Right kidney (tissue), 1 donor: Measurements from ENCODE around the gene TMEM132D.
"Not testable (repeated sequence)": the region's sequence is repeated elsewhere in the genome, so short reads cannot be mapped to it uniquely, and the experiment has no call there.

Source experiments
- DNase-seq: peaks from one replicate; pipeline ENCODE4 v3.0.0-alpha.2; 2016

Gene TMEM132D

DNA sequence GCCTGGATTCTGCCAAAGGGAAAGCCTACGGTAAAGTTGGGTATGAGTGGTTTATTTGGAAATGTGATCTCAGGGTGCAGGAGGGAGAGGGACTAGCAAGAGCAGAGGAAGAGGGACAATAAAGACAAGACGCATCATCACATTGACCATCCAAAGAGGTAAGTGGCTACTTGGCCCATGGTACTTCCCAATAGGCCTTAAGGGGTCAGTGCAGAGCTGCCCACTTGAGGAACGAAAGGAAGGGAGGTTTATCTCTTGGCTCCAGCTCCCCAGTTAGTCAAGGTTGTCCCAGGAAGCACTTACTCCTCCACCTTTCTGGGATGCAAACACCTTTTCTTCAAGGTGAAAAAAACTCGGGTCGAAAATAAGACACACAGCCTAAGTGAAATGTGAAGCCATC lies 323.9 kb downstream of the TMEM132D start:
- no peak for DNase-seq

DNA sequence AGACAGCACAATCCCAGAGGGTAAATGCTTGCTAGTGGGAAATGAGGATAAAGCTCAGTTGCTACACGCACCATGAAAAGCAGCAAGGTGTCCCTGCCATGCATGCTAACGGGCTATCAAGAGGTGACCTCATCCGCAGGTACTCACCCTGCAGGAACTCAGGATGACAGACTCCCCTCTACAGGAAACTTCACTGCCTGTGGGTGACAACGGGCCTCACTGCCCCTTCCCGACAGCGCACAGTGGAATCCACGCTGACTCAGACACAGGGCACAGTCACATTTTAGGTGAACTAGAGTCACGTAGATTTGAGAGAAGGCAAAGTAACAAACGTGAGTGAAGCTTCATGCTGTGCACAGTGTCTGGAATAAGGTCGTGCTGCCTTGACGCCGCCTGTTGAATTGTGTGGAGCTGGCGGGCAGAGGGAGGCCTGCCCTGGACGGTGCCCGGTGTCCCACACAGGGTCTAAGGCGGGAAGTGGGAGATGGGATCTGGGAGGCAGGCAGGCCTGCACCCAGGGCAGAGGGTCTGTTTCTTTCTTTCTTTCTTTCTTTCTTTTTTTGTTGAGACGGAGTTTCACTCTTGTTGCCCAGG lies 331.8 kb downstream of the TMEM132D start:
- no peak for DNase-seq

- DNase-seq: no peak
These were observed 332.9 kb downstream of the TMEM132D start for GRCh38 chr12:129570796-129571400.

- no peak for DNase-seq
These were observed 337.0 kb downstream of the TMEM132D start for GRCh38 chr12:129566800-129567199.

DNA sequence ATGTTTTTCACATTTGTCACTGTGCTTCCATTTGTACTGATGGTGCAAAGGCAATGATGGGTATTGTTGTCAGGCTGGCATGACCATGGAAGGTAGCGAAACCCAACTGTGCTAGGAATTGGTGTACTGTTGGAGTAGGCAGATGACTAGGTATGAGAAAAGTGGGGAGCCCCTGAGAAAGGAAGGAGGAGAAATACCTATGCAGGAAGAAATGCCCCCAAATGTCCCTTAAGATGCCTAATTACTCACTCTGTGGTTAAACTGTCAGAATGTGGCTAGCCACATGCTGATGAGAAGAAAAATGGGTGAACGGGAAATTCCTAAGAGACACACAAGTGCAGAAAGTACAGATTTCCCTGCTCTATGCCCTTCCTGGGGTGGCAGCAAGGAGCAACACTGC lies 339.1 kb downstream of the TMEM132D start:
- no peak for DNase-seq

DNA sequence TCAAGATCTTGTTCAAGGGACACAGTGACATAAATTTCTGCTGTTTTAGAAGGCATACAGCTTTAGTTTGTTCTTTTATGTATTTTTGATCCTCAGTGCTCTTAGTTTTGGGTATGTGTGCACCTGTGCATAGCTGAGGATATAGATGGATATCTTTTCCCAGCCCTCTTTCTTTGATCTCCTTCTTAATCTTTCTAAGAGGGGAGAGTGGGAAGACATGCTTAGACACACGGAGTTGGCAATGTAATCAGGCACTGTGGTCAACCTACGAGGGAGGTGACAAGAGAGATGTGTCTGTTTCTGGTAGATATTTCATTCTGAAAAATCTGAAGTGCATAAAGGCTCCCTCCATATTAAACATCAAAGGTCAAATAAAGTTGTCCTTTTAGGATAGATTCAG lies 340.6 kb downstream of the TMEM132D start:
- DNase-seq: no peak

GRCh38 chr12:129561304-129561703 lies 342.5 kb downstream of the TMEM132D start:
- no peak for DNase-seq

GRCh38 chr12:129559776-129560175 lies 344.0 kb downstream of the TMEM132D start:
- no peak for DNase-seq

DNA sequence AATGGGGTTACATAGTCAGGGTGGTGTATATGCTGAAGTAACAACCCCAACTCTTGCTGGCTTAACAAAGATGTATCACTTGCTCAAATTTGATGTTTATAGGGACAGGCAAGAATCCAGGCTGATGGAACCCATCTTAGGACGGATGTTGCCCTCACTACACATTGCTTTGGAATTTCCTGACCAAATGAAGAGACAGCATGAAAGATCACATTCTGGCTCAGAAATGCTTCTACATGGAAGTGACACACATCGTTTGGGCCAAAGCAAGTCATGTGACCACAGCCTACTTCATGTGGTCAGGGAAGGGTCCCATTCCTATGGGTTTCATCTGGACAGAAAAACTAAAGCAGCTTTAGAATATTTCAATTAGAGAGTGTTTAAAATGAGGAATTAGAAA lies 345.8 kb downstream of the TMEM132D start:
- DNase-seq: no peak

- DNase-seq: no peak
These were observed 347.7 kb downstream of the TMEM132D start for GRCh38 chr12:129556082-129556481.

DNA sequence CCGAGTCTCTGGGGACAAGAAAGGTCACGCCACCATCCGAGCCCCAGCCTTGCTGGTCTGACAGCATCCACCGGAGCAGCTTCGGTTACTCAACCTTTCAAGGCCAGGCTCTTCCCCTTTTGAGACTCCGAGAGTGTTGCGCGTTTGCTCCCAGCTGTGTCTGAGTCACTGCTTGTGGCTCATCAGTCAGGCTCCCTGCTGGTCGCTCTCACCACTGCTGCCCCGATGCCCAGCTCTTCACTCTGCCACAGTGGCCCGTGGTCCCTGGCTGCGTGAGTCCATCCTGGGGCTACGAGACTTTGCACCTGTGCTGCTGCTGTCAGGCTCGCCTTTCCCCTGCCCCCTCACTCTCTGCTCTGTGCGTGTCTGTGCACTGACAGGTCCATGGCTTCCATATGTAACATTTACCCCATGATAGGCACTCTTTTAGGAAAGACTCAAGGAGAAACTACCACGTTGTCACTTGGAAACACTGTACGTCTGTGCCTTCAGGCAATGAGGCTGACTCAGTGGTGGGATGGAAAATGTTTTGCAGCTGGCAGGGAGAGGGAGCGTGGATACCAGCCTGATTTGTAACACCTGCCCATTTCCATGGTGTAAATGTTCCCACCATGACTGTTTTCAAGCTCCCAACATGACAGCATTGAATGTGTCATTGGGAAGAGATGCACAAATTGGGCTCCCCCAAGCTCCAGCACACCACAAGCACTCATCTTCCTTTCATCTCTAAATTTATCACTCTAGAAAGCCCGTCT lies 350.7 kb downstream of the TMEM132D start:
- no peak for DNase-seq

DNA sequence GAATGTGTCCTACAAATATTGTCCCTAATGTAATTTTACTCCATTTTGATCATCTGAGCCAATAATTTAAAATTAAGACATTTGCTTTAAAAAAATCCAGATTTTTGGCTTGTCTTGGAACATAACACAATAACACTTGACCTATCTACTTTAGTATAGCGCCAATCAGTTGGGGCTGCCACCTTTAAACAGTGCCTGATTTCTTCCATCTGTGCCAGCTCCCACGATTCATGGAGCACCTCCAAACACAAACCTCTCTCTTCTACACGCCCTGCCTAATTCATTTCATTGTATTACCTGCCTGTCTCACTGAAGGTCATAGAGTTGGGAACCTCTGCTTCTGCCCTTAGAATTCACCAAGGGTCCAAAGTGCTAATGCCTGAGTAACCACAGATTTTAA lies 352.4 kb downstream of the TMEM132D start:
- no peak for DNase-seq

GRCh38 chr12:129550353-129550752 lies 353.5 kb downstream of the TMEM132D start:
- no peak for DNase-seq

- DNase-seq: no peak
These were observed 354.2 kb downstream of the TMEM132D start for GRCh38 chr12:129549656-129550055.

DNA sequence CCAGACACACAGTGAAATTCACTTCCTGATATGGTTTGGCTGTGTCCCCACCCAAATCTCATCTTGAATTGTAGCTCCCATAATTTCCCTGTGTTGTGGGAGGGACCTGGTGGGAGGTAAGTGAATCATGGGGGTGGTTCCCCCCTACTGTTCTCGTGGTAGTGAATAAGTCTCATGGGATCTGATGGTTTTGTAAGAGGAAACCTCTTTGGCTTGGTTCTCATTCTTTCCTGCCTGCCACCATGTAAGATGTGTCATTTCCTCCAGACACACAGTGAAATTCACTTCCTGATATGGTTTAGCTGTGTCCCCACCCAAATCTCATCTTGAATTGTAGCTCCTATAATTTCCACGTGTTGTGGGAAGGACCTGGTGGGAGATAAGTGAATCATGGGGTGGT lies 354.8 kb downstream of the TMEM132D start:
- DNase-seq: not testable (repeated sequence)

DNA sequence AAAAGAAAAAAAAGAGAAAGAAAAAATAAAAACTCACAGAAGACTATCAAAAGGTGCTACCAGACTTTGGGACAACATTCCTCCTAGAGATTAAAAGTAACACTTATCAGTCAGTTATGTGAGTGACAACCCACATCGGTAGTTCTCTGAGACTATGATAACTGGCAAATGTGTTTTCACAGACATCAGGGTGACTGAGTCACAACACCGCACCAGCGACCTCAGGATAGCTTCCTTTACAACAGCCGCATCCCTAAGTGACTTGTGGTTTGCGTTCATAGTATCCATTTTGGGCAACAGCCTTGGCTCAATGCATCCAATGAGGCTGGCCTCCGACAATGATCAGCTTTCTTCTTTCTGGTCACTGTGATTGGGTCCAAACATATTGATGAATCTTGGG lies 359.1 kb downstream of the TMEM132D start:
- no peak for DNase-seq

DNA sequence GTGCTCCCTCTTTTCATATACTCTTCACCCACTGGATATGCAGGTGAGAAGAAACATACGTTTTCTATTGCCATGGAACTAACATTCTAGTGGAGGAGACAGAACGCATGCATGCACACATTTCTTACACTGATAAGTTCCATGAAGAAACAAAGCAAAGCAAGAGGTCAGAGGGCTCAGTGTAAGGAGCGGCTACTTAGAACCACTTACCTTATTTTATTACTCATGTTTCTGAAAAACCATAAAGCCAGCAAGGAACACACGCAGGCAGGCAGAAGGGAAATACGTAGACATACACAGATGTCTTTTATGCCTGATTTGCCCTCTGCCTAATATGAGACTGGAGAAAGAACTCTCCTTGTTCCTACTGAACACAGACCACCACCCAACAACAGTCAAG lies 362.9 kb downstream of the TMEM132D start:
- DNase-seq: no peak

DNA sequence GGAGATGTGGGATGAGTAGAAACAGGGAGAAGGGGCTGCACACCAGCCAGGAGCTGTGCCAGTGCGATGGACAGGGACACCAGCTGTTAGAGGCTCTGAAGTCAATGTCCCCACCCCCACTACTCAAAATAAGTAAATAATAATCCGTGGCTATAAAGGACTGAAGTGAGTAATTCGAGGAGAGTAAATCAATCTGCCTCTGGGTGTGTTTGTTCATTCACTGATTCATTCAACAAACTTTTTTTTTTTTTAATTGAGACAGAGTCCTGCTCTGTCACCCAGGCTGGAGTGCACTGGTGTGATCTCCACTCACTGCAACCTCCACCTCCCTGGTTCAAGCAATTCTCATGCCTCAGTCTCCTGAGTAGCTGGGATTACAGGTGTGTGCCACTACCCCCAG lies 363.6 kb downstream of the TMEM132D start:
- no peak for DNase-seq

- DNase-seq: not testable (repeated sequence)
These were observed 365.0 kb downstream of the TMEM132D start for GRCh38 chr12:129538724-129539335.

- no peak for DNase-seq
These were observed 365.7 kb downstream of the TMEM132D start for GRCh38 chr12:129538137-129538536.

DNA sequence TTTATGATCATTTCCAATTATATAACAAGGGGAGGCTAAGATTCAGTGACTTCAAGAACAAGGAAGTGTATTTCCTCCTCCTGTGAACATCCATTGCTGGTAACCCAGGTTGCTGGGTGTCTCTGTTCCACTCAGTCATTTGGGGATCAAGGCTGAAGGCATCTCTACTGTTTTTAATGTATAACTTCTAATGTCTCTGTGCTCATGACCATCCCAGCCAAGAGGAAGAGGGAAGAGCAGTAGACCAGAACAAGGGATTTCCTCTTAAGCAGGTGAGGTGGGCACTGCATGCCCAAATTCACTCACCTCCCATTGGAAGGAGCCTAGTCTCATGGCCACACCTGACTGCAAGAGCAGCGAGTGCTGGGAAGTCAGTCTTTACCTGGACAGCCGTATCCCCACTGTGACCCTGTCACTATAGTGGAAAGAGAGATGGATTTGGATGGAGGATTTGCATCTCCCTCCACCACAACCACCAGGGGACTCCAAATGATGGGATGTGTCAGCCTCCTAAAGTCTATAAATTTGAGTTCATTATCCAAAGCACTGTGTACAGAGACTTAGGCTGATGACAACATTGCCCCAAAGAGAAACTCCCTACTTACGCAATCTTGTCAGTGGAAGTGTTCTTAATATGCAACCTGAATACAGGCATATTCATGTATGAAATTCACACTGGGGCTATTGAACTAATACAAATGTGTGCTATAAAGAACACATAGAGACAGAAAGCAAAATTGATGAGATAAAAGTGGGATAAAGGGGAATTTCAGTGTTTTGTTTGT lies 368.7 kb downstream of the TMEM132D start:
- no peak for DNase-seq

DNA sequence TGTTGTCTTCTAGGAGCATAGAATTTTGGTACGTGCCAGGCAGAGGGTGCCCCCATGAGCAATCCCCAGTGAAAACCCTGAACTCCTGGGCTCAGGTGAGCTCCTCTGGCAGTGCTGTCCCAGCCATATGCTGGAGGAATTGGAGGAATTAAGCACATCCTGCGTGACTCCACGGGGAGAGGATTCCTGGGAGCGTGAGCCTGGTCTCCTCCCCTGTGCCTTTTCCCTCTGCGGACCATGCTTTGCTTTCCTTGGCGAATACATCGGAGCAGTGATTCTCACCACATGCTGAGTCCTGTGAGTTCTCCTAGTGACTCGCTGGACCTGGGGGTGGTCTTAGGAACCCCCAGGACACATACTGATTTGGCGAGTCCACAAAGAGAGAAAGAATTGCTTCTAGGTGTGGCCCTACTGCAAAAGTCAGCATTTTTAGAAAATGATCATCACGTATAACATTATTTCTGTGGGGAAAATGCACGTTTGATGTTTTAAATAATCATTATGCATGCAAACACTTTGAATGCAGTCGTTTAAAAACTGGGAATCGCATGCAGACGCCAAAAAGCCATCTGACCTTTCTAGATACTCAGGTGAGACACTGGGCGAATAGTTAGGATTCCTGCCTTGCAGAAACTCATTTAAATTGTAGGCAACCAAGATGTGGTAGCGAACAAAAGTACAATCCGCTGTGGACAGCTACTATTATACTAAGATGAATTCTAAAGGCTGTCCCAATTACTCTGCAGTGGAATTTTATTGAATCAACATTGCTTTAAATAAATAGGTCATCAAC lies 370.9 kb downstream of the TMEM132D start:
- no peak for DNase-seq
